Esophagus squamous epithelium (tissue), 5 donors: Measurements from ENCODE around the gene DLGAP1. TPM values are rescaled to one million over a fixed set of nuclear protein-coding genes. Genes with fewer than 3 reads are reported as not detected.
"Not testable (repeated sequence)": the region's sequence is repeated elsewhere in the genome, so short reads cannot be mapped to it uniquely, and the experiment has no call there.

Experiments
- DNase-seq: peaks from one replicate; lab custom pipeline; 2025; lab: John Stamatoyannopoulos, UW
- H3K27ac ChIP-seq, 4 donors: fragments of 200-600 bp; sonication (generic); one replicate each; pipeline ENCODE4 v1.5.1; 2016 to 2019; ENCODE audit warnings: mild to moderate bottlenecking in 1 of 4
- H3K27me3 ChIP-seq, 4 donors: fragments of 200-600 bp; sonication (generic); 1 replicate in 3 of 4; 2 replicates in 1 of 4; pipeline versions ENCODE4 v1.5.1 to v1.6.0; 2017 to 2021; ENCODE audit warnings: antibody characterized with exemption in 1 of 4
- H3K36me3 ChIP-seq, 3 donors: fragments of 200-600 bp; sonication (generic); one replicate each; pipeline ENCODE4 v1.5.1; 2016 to 2019
- H3K4me1 ChIP-seq, 3 donors: fragments of 200-600 bp; sonication (generic); one replicate each; pipeline ENCODE4 v1.5.1; 2017 to 2019
- H3K4me3 ChIP-seq, 4 donors: fragments of 200-600 bp; sonication (generic); 1 replicate in 3 of 4; 2 replicates in 1 of 4; pipeline ENCODE4 v1.5.1; 2016 to 2019; ENCODE audit warnings: mild to moderate bottlenecking in 2 of 4, moderate library complexity in 1 of 4
- H3K9me3 ChIP-seq, 3 donors: fragments of 200-600 bp; sonication (generic); one replicate each; pipeline ENCODE4 v1.5.1; 2016 to 2019
- CTCF ChIP-seq, 6 experiments: fragments of 450-650 bp in 4 of 6; fragments of 200-600 bp in 2 of 6; sonication (generic) in 2 of 6; IDR thresholded peaks; one replicate each; pipeline ENCODE4 v1.5.1; 2016 to 2019; ENCODE audit warnings: antibody characterized with exemption in 6 of 6, mild to moderate bottlenecking in 4 of 6, moderate library complexity in 4 of 6
- POLR2A ChIP-seq, 4 donors: fragments of 450-650 bp; IDR thresholded peaks; one replicate each; pipeline ENCODE4 v1.6.1; 2017; ENCODE audit warnings: antibody characterized with exemption in 4 of 4, mild to moderate bottlenecking in 4 of 4, moderate library complexity in 3 of 4
- WGBS, 2 donors: methylation state at CpG; one replicate each; pipeline ENCODE4 v1.1.5; 2018; 5-methylcytosine and 5-hydroxymethylcytosine counted together
- intact Hi-C: fragments of 100-400 bp; cut with DNase I; formaldehyde crosslinking; loops from one replicate; pipeline ENCODE4 v1.15.0; 2022
- total RNA-seq, 4 donors: library from RNA; depleted of rRNA; stranded (reverse); fragments of >200 nt; gene quantifications; one replicate each; pipeline ENCODE4 v1.1.0, GENCODE V29; 2016
- donor health status: DM: yes; HTN: yes; CAD: no.

Gene DLGAP1
- total RNA-seq, 4 donors from 2014 or later: 0.09 to 1.5 (median 0.52) TPM

- TF ChIP-seq POLR2A (IDR thresholded peaks at IDR 0.05): no peak
- TF ChIP-seq CTCF (IDR thresholded peaks at IDR 0.05): no peak
- Histone ChIP-seq H3K4me1 (no peaks in the 10 kb centered on the region), H3K27ac (no peak overlapping the region), H3K9me3 (no peaks in the 10 kb centered on the region), H3K4me3 (no peak overlapping the region), H3K36me3 (no peaks in the 10 kb centered on the region), H3K27me3 (no peaks in the 10 kb centered on the region)
- intact Hi-C loops: no loop called here
- WGBS, 2 donors: 52 to 58% methylated on average over 3 of the region's 3 CpGs
- DNase-seq: no peak
These were observed 135.1 kb downstream of the DLGAP1 start for GRCh38 chr18:4319738-4320677.

GRCh38 chr18:4318311-4318710 is 136.8 kb downstream of the DLGAP1 start:
- 36 to 43% methylated on average over 5 of the region's 5 CpGs for WGBS, 2 donors
- no peak overlapping the region for H3K4me3 ChIP-seq
- H3K9me3 ChIP-seq: no peaks in the 10 kb centered on the region
- TF ChIP-seq CTCF (IDR thresholded peaks at IDR 0.05): no peak
- no peak for TF ChIP-seq POLR2A (IDR thresholded peaks at IDR 0.05)
- H3K36me3 ChIP-seq: no peaks in the 10 kb centered on the region
- no peaks in the 10 kb centered on the region for H3K4me1 ChIP-seq
- intact Hi-C loops: no loop called here
- H3K27me3 ChIP-seq: no peaks in the 10 kb centered on the region
- DNase-seq: no peak
- no peak overlapping the region for H3K27ac ChIP-seq

GRCh38 chr18:4311945-4312344 is 143.2 kb downstream of the DLGAP1 start:
- H3K4me3 ChIP-seq, H3K27ac ChIP-seq, H3K9me3 ChIP-seq, H3K27me3 ChIP-seq, H3K4me1 ChIP-seq, DNase-seq, intact Hi-C loops, H3K36me3 ChIP-seq: not testable (repeated sequence)
- 71 to 91% methylated on average over 3 to 4 of the region's 4 CpGs for WGBS, 2 donors

GRCh38 chr18:4311136-4311535 is 144.0 kb downstream of the DLGAP1 start:
- Histone ChIP-seq H3K4me3 (no peak overlapping the region), H3K9me3 (no peaks in the 10 kb centered on the region), H3K36me3 (no peaks in the 10 kb centered on the region), H3K27ac (no peak overlapping the region), H3K4me1 (no peaks in the 10 kb centered on the region), H3K27me3 (no peaks in the 10 kb centered on the region)
- TF ChIP-seq POLR2A (IDR thresholded peaks at IDR 0.05): no peak
- TF ChIP-seq CTCF (IDR thresholded peaks at IDR 0.05): no peak
- 60 to 73% methylated on average over 1 of the region's 1 CpG for WGBS, 2 donors
- intact Hi-C loops: no loop called here
- DNase-seq: no peak

GRCh38 chr18:4309227-4309626 is 145.9 kb downstream of the DLGAP1 start:
- Histone ChIP-seq H3K9me3 (no peaks in the 10 kb centered on the region), H3K4me3 (no peak overlapping the region), H3K27ac (no peak overlapping the region), H3K36me3 (no peaks in the 10 kb centered on the region), H3K27me3 (no peaks in the 10 kb centered on the region), H3K4me1 (no peaks in the 10 kb centered on the region)
- no peak for DNase-seq
- TF ChIP-seq CTCF (IDR thresholded peaks at IDR 0.05): no peak
- no peak for TF ChIP-seq POLR2A (IDR thresholded peaks at IDR 0.05)
- intact Hi-C loops: no loop called here
- WGBS, 2 donors: 74 to 84% methylated on average over 5 of the region's 5 CpGs
